ENCODE measurements around the gene MFRP. TPM values are rescaled to one million over a fixed set of nuclear protein-coding genes. Genes with fewer than 3 reads are reported as not detected.

Gene MFRP
- total and polyA plus RNA-seq, 9 of the 15 experiments (the other 6 are each of a cell fraction or from before 2014, with no cell fraction given) = not detected

DNA sequence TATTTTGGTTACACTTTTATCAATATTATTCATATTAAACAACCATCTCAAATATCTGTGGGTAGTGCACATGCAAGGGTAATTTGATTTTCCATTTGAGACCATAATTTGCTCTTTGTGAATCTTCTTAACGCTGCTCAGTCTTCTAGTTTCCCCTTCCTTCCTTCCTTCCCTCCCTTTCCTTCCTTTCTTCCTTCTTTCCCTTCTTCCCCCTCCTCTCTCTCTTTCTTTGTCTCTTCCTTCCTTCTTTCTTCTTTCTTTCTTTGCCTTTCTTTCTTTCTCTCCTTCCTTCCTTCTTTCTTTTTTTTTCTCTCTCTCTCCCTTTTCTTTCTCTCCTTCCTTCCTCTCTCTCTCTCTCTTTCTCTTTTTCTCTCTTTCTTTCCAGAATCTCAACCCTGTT is 16.3 kb downstream of the MFRP start:
- TF ChIP-seq ZNF324 (CRISPR knock-in tag; IDR thresholded peaks at IDR 0.05) (no peak), KDM4B (IDR thresholded peaks at IDR 0.05; ENCODE audit: borderline replicate concordance in 2 of 2, low read depth in 1 of 2) (no peak), CREM (IDR thresholded peaks at IDR 0.05; ENCODE audit: low read depth) (no peak), ZNF444 (CRISPR knock-in tag; IDR thresholded peaks at IDR 0.05) (no peak), MTA1 (IDR thresholded peaks at IDR 0.05; ENCODE audit: borderline replicate concordance) (peak; percentile 15; the same call in 1 of the 2 replicates), MCM3 (IDR thresholded peaks at IDR 0.05) (0 out of 2 replicates have a peak, but pooled peaks have one; percentile 25), MAZ (CRISPR knock-in tag; conservative IDR thresholded peaks at IDR 0.05 in 1 of 2, IDR thresholded peaks at IDR 0.05 in 1 of 2) (no peak), ZNF57 (CRISPR knock-in tag; IDR thresholded peaks at IDR 0.05) (no peak), NFRKB (IDR thresholded peaks at IDR 0.05; ENCODE audit: low read depth) (no peak), ZNF3 (CRISPR knock-in tag; IDR thresholded peaks at IDR 0.05) (no peak), HBP1 (CRISPR knock-in tag; IDR thresholded peaks at IDR 0.05) (0 out of 2 replicates have a peak, but pooled peaks have one; percentile 7), ELF4 (CRISPR knock-in tag; IDR thresholded peaks at IDR 0.05) (peak; percentile 28; the same call in 1 of the 2 replicates)
- TF ChIP-seq, protein P1, sequence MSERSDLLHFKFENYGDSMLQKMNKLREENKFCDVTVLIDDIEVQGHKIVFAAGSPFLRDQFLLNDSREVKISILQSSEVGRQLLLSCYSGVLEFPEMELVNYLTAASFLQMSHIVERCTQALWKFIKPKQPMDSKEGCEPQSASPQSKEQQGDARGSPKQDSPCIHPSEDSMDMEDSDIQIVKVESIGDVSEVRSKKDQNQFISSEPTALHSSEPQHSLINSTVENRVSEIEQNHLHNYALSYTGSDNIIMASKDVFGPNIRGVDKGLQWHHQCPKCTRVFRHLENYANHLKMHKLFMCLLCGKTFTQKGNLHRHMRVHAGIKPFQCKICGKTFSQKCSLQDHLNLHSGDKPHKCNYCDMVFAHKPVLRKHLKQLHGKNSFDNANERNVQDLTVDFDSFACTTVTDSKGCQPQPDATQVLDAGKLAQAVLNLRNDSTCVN (CRISPR knock-in tag; IDR thresholded peaks at IDR 0.05) = 0 out of 2 replicates have a peak, but pooled peaks have one; percentile 40
- TF ChIP-seq, protein P2, sequence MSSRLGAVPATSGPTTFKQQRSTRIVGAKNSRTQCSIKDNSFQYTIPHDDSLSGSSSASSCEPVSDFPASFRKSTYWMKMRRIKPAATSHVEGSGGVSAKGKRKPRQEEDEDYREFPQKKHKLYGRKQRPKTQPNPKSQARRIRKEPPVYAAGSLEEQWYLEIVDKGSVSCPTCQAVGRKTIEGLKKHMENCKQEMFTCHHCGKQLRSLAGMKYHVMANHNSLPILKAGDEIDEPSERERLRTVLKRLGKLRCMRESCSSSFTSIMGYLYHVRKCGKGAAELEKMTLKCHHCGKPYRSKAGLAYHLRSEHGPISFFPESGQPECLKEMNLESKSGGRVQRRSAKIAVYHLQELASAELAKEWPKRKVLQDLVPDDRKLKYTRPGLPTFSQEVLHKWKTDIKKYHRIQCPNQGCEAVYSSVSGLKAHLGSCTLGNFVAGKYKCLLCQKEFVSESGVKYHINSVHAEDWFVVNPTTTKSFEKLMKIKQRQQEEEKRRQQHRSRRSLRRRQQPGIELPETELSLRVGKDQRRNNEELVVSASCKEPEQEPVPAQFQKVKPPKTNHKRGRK (tag; IDR thresholded peaks at IDR 0.05) = peak; percentile 92
- TF ChIP-seq, protein P3, sequence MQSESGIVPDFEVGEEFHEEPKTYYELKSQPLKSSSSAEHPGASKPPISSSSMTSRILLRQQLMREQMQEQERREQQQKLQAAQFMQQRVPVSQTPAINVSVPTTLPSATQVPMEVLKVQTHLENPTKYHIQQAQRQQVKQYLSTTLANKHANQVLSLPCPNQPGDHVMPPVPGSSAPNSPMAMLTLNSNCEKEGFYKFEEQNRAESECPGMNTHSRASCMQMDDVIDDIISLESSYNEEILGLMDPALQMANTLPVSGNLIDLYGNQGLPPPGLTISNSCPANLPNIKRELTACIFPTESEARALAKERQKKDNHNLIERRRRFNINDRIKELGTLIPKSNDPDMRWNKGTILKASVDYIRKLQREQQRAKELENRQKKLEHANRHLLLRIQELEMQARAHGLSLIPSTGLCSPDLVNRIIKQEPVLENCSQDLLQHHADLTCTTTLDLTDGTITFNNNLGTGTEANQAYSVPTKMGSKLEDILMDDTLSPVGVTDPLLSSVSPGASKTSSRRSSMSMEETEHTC (IDR thresholded peaks at IDR 0.05) = no peak
- H3K36me3 ChIP-seq (ENCODE audit: control insufficient read depth, insufficient read depth, low read length) = no peaks in the 10 kb centered on the region
- WGBS (ENCODE audit: insufficient coverage, low coverage, missing lambda C conversion rate) = 0% methylated on average over 1 of the region's 1 CpG
- no peak overlapping the region for H3K4me2 ChIP-seq (ENCODE audit: insufficient read depth, low read length)
- peaks cover 0 to 7% of the 10 kb centered on the region in 2 experiments; a peak in 3 of 5 replicates for H3K4me1 ChIP-seq (replicated peaks in 1 of 2; ENCODE audit: control insufficient read depth in 2 of 2, insufficient read depth in 2 of 2, low read length in 2 of 2)
- BruUV-seq (replicated peaks) = no TSS peak
- no peaks in the 10 kb centered on the region for H3K27me3 ChIP-seq (ENCODE audit: control insufficient read depth in 2 of 2, insufficient read depth in 2 of 2, low read length in 2 of 2)
- no peaks in the 10 kb centered on the region for H4K20me1 ChIP-seq (replicated peaks; ENCODE audit: control insufficient read depth, insufficient read depth, low read length)
- H3K9me1 ChIP-seq (ENCODE audit: control insufficient read depth, insufficient read depth, low read length) = no peaks in the 10 kb centered on the region
- intact Hi-C loops (cut with micrococcal nuclease) = no loop called here
- H3K9ac ChIP-seq (ENCODE audit: insufficient read depth in 1 of 2, low read depth in 2 of 2, low read length in 2 of 2) = no peak overlapping the region
- no peak overlapping the region for H2AFZ ChIP-seq (ENCODE audit: low read depth, low read length)
- ChIA-PET CTCF (ENCODE audit: low intra/inter-chr PET ratio) (no interaction called here), POLR2A (interaction anchor here (0.6 kb wide), 1 partner anchor 235 kb away, joined by 3 read pairs; no protein-coding TSS in a partner anchor)
- ATAC-seq = no peak
- in situ Hi-C loops (cut with MboI) = no loop called here
- no peak for FAIRE-seq
- no peak overlapping the region for H3K27ac ChIP-seq (ENCODE audit: extremely low read depth, low read depth, low read length)
- H3K9me3 ChIP-seq (replicated peaks; ENCODE audit: control insufficient read depth, insufficient read depth, low read depth, low read length) = no peaks in the 10 kb centered on the region
- DNase-seq (ENCODE audit: extremely low read depth in 1 of 4, low spot score in 3 of 4) = no peak
- H3K4me3 ChIP-seq = no peak overlapping the region
- H3K79me2 ChIP-seq (ENCODE audit: control insufficient read depth, insufficient read depth, low read length) = peaks cover 8% of the 10 kb centered on the region

Measured in K562 (cell line).